Central memory CD4-positive, alpha-beta T cell (primary cell): ENCODE measurements around the gene CRISPLD2.

ENCODE experiments used
- DNase-seq: peaks from one replicate; pipeline ENCODE4 v3.0.0; 2022

CRISPLD2 gene

DNA sequence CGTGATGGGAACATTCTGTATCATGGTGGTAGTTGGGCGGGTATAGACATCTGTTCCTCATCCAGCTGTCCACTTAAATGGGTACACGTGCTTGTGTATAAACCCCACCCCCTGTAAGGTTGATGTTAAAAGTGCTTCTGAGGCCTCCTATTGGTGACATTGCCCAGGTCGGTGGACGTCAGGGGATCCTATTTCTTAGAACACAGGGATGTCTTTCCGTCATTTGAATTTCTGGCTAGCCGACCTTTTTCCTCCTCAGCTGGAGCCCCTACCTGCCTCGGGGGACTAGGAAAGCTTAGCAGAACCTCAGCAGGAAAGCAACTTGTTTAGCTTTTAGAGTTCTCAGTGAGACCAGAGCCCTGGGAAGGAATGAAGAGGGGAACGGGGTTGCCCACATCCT, 16.6 kb upstream of the CRISPLD2 start:
- no peak for DNase-seq

DNA sequence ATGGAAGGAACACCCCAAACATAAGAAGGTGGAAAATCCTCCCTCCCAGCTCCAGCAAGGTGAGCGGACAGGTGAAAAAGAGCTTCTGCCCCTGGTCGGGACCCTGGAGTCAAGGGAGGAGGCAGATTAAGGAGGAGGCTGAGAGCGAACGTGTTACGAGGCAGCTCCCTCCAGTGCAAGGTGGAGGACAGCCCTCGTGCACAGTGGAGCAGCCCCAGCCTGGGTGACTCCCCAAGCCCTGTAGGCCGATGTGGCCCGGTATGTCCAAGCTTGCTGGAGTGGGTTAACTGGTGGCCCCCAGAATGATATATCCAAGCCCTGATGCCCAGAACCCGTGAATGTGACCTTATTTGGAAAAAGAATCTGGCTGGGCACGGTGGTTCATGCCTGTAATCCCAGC, 15.5 kb upstream of the CRISPLD2 start:
- DNase-seq: no peak

DNA sequence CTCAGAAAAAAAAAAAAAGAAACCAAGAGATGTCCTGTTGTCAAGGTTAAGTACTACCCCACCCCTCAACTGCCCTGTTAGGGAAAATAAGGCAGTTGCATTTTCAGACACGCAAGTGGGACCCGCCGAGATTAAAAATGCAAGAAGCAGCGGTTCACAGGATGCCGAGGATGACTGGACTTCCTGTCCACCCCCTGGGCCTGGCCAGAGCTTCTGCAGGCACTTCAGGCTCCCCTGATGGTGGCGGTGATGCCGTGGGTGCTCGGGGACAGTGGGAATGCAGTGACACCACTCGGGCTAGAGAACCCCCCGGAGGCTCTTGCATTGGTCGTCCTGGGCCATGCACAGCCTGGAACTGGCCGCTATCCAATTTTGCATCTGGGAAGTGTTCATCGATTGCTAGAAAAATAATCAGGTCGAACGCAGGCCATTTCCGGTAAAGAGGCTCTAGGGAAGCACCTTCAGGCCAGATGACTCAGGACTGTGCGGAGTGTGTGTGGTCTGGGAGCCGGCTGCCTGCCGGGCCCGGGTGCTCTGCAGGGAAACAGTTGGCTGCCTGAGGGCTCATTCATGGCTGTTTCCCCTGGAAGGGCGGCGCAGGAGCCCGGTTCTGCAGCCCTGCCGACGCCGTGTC, 13.4 kb upstream of the CRISPLD2 start:
- DNase-seq: no peak

GRCh38 chr16:84806890-84807258, 12.9 kb upstream of the CRISPLD2 start:
- no peak for DNase-seq

DNA sequence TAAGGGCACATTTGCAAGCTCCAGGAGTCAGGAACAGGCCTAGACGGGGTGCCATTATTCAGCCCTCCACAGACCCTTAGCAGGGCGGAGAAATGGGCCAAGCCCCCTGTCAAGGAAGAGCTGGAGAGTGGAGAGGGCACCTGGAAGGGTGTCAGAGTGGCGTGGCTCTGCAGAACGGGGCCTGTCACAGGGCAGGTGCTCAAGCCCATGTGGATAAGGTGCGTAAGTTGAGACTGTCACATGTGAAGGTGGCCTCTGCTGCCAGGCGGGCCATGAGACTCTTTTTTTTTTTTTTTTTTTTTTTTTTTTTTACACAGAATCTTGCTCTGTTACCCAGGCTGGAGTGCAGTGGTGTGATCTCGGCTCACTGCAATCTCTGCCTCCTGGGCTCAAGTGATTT, 12.0 kb upstream of the CRISPLD2 start:
- no peak for DNase-seq

GRCh38 chr16:84808826-84809225, 11.0 kb upstream of the CRISPLD2 start:
- no peak for DNase-seq

- peak; percentile 25 for DNase-seq
Measured at GRCh38 chr16:84810518-84811273, 9.1 kb upstream of the CRISPLD2 start.

DNA sequence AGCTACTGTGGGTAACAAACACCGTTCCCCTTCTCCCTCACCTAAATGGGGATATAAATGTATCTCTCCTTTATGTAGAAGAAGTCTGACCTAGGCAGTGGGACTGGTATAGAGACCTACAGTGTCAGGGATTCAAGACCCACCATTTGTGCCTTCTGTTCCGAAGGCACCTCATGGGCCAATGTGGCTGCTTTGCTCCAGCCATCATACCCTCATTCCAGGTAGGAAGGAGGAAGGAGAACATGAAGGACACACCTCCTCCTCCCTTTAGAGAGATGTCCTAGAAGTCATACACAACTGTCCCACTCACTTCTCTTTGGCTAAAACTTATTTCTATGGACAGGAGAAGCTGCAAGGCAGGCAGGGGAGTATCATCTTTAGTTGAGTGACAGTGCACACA, 8.3 kb upstream of the CRISPLD2 start:
- DNase-seq: no peak

DNA sequence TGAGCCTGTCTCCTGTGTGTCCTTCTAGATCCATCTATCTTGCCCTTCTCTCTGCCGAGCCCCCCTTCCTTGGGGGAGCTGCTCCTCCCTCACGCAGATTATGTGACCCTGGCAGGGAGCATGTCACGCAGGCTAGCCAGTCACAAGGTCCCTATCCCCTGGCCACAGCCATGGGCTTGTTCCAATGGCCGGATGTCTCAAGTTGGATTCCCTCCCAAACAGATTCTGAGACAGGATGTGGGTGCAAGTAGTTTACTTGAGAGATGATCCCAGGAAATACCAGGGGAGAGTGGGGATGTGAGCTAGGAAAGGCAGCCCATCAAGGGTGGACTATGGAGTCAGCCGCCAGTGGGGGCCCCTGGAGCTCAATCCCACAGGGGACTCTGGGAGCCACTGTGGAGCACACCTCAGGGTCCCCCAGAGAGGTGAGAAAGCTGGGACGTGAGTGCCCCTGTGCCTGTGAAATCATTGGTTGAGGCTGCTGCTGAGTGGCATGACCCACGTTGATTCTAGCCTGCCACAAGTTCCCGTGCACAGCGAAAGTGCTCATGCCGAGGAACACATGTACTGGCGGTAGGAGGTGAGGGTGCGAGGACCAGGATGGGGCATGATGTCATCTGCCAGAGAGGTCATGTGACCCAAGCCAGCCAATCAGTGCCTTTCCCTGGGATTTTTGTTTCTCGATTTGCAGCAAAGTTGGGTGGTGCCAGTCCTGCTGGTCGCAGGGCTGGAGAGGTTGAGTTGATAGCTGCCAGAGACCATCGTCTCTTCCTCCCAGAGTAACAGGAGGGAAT, 6.4 kb upstream of the CRISPLD2 start:
- DNase-seq: no peak

- DNase-seq: no peak
Measured at GRCh38 chr16:84815462-84815861, 4.3 kb upstream of the CRISPLD2 start.

DNA sequence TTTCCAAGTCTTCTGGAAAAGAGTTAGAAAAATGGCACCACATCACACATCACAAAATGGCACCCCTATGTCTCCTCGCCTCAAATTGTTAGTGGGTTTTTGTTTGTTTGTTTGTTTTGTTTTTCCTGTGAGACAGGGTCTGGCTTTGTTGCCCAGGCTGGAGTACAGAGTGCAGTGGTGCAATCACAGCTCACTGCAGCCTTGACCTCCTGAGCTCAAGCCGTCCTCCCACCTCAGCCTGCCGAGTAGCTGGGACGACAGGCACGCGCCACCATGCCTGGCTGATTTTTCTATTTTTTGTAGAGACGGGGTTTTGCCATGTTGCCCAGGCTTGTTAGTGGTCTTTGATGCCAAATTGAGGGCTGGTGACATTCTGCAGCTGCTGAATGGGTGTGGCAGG, 3.8 kb upstream of the CRISPLD2 start:
- no peak for DNase-seq

DNA sequence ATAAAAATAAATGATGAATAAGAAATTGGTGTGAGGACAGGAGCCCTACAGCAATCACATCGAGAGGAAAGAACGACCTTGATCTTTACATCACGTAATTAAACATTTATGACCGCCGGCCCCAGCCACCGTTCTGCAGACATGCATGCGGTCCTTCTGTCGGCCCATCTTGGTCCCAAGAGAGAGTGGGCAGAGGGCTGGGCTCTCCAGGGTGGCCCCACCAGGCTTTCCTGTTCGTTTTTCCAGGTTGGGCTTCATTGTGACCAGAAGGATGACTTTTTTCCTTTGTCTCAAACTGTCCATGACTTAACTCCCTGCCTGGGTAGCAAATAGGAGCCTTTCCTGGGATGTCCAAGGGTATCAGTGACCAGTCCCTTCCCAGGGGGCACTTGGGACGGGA, 3.3 kb upstream of the CRISPLD2 start:
- no peak for DNase-seq

DNA sequence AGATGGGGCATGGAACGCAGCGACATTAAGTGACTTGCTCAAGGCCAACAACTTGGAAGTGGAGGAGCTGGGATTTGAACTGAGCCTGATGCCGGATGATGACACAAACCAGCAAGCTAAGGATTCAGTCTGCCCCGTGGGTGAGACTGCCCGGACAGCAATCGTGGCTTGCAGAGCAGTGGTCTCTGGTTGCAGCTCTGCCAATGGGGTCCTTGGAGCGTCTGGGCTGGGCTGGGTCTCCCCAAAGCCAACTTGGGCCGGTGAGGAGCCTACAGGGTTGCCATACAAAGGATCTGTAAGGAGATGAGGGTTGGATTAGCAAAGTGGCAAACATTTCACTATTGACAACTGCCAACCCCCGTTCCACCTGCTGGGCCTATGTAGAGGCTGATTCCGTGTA, 2.6 kb upstream of the CRISPLD2 start:
- DNase-seq: no peak

- no peak for DNase-seq
Measured at GRCh38 chr16:84817613-84818012, 2.2 kb upstream of the CRISPLD2 start.

GRCh38 chr16:84818133-84818532, 1.7 kb upstream of the CRISPLD2 start:
- DNase-seq: no peak

DNA sequence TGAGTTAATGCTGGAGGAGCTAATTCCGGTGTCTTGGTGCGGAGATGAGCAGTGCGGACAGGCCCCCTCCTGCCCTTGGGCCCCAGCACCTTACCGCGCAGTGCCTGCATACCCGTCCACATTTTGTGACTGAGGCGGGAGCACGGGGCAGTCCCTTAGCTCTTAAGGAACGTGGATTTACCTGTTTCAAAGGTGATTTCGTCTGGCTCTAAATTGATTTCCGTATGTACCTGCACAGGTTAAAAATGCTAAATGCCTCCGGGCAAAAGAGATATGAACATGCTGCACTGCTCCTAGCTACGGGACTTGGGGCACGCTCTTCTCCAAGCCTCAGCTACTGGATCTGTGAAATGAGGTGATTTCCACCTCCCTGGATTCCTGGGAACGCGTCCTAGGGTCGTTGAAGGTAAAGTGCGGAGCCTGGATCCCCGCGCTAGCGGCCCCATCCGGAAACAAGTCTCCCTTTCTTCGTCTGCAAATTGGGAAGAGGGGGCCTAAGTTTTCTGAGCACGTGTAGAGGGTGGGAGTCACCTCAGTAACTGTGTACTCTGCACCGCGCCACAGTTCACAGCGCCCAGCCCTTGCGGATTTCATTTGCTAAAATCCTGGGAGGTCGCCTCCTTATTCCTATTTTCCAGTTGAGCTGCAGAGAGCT, 669 bp upstream of the CRISPLD2 start:
- DNase-seq: no peak

DNA sequence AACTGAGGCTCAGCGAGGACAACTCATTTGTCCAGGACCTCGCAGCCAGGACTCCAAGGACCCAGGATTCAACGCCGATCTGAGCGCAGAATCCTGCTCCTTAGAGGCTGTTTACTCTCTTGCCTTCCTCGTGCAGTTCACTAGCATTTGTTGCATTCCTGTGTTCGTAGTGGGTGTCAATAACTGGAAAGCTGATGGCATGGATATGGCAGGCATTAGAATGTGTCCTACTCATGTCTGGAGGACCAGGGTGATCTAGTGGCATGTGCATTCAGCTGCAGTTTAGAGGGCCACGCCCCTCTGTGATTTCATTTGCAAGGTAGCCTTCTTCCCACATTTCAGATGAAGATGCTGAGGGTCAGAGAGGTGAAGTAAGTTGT, 510 bp downstream of the CRISPLD2 start:
- DNase-seq: no peak

DNA sequence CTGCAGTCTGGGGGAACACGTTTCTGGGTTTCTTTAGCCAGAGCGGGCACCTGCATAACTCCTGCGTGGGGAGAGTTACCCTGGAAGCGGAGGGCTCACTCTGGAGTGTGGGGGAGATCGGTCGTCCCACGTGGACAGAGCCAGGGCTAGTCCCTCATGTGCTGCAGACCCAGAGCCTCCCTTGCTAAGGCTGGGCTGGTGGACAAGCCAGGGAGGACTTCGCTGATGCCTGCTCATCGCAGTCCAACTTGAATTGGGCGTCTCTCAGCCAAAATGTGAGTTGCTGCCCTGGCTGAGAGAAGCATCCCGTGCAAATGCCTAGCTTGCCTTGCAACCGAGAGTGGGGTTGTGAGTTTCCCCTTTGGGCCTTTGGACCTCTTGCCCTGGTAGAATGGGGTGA, 986 bp downstream of the CRISPLD2 start:
- DNase-seq: no peak

GRCh38 chr16:84821179-84821578, 1.4 kb downstream of the CRISPLD2 start:
- no peak for DNase-seq

DNA sequence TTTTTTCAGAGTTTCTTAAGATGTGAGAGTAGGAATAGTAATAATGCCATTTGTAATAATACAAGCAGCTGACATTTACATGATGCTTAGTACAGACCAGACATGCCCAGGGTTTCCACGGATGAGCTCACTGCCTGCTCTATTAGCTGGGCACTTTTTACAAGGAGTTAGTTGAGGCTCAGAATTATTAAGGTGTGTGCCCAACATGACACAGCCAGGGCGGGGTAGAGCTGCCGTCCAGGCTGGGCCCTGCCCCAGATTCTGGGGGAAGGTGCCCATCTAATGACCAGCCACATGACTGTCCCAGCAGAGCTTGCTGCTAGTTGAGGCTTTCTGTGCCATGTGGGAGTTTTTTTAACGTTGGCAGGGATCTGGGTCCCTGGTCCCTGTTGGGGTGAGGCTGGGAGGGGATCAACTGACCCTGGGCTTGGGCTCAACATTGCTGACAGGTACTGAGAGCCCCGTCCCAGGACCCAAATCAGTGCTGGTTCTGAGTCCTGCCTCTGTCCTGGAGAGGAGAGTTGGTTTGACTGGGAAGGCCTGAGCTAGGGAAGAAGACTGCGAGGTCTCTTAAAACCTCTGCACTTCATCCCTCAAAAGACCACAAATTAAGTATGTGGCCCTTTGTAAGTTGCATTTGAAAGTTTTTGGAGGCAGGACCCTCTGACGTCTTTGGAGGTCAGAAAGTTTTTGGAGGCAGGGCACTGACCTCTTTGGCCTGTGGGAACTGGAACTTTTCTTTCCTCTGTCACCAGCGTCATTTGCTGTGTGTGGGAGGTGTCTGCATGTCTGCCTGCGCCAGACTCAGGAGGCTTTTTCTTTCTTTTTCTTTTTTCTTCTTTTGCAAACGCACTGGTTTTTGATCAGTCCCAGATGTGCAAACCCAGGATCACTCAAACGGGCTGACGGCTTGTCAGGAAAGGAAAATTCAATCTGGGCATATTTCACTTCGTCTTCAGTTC, 2.2 kb downstream of the CRISPLD2 start:
- no peak for DNase-seq

DNA sequence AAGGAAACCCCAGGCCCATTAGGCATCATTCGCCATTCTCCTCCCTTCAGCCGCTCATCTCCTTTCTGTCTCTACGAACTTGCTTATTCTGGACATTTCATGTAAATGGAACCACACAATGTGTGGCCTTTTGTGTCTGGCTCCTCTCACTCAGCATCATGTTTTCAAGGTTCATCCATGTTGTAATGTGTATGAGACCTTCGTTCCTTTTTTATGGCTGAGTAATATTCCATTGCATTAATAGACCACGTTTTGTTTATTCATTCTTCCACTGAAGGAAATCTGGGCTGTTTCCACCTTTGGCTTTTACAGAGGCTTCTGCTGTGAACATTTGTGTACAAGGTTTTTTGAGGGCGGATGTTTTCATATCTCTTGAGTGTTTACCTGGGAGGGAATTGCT, 3.2 kb downstream of the CRISPLD2 start:
- DNase-seq: no peak

DNA sequence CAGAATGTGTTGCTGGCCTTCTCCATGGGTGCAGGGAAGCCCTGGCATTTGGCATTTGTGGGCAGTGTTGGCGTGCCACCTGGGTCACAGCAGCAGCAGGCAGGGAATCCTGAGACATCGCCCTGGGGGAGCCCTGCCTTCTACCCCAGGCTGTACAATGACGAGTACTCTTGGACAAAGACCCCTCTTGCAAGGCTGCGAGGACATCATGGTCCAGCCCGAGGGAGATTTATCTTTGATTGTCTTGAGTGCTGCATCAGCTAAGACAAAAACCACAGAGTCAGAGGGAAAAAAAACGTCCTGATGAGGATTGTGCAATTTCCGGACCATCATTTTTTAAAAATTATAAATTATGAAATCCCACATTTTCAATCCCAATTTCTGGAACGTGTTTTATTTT, 3.7 kb downstream of the CRISPLD2 start:
- no peak for DNase-seq
